Activated CD4-positive, CD25-positive, alpha-beta regulatory T cell (primary cell): ENCODE results near the gene COL25A1.

Experiments
- DNase-seq, 4 experiments: peaks; one replicate each; lab custom pipeline; 2025; lab: John Stamatoyannopoulos, UW

Gene COL25A1

DNA sequence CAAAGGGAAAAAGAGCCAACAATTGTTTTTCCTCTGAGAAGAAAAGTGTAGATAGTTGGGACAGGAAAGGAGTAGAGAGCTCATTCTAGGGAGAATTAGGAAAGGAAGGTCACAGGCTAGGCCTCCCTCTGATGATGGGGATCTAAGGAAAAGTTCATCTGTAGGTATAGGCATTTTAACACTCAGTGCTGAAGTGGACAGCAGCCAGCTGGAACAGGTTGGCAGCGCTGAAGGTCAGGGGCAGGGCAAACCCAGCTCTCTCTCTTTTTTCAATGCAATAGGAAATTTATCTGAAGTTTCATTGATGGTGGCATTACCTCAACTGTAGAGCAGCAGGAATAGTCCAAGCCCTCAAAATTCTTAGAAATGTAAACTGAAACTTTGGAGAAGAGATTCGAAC, 441.1 kb downstream of the COL25A1 start:
- DNase-seq, result no peak

DNA sequence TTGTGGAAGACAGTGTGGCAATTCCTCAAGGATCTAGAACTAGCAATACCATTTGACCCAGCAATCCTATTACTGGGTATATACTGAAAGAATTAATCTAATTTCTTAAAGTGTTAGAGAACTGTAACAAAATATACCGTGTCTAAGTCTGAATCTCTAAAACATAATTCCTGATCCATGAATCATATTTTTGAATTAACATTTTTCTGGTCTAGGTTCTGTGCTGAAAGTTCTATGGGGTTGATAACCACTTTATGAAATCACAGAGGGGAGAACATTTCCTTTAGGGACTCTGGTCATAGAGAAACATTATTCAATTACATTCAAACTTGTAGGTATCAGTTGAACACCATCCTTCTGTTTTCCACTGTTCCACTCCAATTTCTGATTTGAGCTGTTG, 447.7 kb downstream of the COL25A1 start:
- DNase-seq, result no peak

DNA sequence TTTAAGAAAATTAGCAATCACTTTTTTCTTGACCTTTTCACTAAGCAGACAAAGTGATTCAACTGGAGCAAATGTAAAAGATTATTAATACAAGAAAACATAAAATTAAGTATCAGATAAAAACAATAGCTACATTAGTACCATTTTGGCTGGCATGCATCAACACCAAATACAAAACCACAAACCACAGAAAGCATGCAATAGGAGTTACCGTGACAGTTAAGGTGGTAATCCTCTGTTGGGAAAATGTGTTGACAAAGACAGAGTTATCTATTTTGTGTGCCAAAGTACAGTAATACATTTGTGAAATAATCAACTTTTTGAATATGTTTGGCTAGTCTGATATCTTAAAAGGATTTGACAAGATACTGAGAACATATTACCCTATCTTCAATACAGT, 449.8 kb downstream of the COL25A1 start:
- no peak for DNase-seq

DNA sequence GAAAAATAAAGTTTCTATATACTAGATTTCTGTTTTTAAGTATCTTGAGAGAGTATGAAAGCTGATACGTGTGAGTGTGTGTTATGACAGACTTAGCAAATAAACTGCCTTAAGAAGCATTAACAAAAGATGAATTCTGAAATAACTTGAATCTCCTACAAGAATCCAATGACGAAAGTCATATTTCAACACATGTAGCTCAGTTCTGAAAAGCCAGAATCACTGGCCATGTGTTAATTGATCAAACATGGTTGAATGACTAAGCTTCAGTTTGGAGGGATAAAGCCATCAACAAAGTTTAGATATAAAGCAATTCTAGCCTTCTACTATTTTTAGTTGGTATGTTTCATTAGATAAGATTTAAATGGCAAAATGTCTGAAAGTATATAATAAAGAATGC, 451.1 kb downstream of the COL25A1 start:
- no peak for DNase-seq

DNA sequence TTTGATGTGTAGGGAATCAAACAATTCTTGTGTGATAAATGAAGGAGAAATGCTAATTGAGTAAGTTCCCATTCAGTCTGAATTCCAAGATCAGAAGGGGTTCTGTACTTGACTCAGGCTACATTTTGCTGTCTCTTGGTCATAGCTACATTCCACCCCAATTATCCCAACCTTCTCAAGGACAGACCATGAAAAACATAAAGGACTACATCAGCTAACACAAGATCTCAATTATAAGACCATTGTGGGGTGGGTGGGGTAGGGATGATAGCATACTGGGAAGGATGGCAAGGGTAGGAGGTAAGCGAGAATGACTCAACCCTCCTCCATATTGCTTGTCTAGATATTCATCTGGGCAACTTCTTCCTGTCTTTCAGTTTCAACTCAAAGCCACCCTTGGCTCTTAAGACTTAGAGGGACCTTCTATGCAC, 452.2 kb downstream of the COL25A1 start:
- no peak for DNase-seq

DNA sequence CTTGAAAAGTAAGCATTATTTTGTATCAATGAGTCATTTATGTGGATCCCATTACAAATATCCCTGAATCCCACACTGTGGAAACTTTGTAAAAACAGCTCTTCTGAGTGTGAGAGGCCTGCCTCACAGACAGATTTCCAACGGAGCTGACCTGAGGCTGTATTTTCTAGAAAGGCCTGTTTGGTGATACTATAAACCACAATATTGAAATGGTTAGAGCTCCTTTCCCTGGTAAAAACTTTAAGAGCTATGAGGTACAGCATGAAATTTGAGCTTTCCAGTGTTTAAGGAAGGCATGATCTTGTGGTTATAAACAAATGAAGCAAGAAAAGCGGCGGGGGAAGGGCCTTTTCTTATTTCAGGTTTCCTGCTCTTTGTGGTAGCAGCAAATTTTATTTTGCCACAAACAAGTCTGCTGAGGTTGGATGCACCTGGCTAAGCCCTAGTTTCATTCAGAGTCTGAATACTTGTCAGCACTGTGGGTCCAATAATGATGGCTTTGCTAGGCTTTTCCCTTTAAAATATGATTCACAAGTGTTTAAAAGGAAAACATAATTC, 452.8 kb downstream of the COL25A1 start:
- no peak for DNase-seq

DNA sequence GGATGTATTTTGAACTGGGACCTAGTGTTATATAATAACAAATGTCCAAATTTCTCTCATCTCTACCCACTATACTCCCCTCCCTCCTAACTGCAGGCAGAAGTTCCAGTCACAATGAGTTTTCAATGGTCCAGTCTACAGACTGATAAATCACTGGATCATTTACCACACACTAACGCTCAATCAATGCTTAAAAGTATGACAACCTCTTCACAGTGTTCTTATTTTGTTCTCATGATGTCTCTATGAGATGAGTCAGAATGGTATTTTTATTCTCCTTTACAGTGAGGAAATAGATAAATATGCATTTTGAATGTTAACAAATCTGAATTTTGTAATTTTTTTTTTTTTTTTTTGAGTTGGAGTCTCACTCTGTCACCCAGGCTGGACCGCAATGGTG, 455.9 kb downstream of the COL25A1 start:
- DNase-seq, result no peak

DNA sequence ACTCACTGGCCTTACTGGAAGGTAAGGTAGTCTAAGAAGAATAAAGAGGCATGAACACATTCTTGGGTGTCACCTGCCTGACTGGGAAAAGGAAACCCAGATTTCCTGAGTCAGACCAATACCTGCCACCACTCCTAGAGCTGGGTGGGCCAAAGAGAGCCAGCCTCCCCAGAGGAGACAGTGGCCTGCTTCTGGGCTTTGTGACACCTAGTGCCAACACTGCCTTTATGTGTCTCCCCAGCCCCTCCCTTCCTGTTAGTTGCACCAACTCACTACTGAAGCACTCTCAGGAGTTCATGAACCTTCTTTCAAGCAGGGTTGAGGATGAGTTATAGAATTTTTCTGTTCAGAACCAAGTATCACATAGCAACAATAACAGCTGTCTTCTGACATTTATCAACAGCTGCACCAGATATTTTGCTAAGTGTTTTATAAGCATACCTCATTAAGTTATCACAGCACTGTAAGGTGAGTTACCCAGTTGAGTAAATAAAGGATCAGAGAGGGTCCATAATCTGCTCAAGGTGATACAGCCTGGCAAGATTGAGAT, 462.0 kb downstream of the COL25A1 start:
- DNase-seq, result no peak

DNA sequence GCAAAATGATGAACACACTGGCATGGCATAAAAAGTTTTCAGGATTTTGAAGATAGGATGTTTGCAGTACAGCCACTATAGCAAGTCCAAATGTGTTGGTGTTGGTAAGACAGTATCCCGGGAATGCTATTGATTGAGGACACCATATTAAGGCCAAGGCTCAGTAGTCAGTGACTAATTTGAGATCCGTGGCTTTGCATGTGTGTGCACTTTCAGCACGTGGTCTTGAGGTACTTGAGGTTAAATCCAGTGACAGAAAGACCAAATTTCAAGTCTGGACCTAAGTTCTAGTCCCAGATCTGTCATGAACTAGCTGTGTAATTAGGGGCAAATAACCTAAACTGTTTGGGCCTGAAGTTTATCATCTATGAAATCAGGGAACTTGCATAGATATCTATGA, 463.1 kb downstream of the COL25A1 start:
- no peak for DNase-seq

DNA sequence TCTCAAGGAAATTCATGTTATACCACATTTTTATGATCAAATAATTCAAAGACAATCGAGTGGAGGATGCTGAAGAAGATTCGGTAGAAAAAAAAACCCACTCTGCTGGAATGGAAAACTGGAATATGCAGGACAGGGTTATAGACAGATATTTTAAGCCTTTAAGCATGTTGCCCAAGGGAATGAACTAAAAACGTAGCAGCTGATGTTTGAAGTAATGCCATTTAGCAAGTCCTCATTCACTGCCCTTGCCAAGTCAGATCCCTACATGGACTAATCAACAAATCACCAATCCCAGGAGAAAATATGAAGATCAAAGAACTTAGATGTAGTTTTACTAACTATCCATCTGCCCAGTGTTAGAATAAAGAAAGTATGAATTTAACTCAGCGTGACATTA, 464.0 kb downstream of the COL25A1 start:
- no peak for DNase-seq

DNA sequence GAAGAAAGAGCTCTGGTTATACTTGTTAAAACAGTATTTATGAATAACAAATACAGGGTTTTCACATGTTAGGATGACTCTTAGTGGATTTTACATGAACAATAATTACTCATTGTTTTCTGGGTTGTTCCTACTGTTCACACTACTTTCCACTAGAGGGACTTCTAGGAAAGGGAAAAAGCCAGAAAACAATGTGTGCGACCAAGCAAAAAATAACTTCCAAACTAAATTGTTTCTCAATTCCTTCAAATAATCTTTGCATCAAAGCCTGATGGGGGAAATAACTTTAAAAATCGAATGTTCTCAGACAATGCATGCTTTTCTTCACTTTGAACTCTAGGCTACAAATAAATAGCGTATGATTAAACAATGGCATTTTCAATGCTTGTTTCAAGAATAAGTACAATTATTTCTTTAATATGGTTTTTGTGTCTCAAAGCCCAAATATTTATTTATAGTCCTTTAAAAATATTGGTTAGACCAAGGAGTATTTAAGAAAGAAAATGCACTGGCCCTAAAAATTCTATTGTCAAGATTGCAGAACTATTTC, 467.5 kb downstream of the COL25A1 start:
- no peak for DNase-seq

DNA sequence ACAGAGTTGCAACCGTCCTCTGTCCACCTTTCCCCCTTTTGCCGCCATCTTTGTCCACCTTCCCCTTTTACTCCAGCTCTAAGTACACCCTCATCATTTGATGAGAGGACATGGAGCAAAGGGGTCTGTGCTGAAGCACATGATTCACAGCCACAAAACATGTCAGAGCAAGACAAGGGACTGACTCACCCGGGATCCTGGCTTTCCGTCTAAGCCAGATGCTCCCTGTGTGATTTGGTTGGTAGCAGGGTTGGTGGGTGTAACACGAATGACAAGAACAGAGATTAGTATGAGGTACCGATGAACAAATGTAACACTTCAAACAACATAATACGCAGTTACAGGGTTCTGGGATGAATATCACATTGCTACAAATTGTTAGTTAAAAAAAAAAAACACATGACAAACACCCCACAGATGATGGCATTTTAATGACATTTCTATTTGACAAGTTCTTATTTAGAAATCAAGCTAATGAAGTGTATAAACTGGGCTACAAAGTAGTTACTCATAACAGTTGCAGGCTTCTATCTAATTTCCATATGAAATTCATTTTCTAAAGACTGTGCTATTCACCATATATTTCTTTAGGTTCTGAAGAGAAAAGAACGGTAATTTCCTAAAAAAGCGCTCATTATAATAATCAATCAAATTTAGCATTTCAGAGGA, 468.2 kb downstream of the COL25A1 start:
- DNase-seq, result no peak

DNA sequence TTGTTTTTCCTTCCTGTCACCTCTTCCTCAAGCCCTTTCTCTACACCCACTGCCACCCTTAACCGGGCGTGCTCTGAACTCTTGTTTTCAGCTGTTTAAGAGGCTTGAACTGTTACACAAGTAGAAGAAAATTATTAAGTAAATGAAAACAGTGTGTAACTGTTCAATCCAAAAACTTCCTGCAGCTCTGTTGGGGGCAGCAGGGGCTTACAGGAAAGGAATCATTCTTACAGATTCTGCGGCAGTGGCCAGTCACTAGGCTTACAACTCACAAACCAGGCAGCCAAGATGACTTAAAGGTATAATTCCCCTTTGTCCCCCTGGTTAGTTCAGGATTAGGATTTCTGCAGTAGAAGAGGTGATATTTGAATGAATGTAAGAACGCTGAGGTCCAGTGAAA, 469.4 kb downstream of the COL25A1 start:
- DNase-seq, result no peak

DNA sequence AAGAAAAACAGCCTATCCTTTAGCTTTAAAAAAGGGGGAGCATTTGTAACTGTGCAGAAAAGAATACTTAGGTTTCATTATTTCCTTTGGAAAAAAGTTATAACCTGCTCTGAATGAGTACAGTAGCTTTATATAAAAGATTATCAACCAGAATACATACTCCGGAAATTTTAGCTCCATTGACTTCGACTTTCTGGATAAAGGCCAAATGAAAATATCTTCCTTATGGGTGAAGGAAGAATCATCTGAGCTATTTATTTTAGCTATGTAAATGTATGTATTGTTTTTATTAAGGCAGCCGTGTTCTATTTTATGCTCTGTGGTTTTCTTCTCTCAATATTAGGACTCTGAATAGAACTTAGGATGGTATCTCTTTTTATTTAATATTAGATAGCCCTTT, 470.6 kb downstream of the COL25A1 start:
- no peak for DNase-seq

DNA sequence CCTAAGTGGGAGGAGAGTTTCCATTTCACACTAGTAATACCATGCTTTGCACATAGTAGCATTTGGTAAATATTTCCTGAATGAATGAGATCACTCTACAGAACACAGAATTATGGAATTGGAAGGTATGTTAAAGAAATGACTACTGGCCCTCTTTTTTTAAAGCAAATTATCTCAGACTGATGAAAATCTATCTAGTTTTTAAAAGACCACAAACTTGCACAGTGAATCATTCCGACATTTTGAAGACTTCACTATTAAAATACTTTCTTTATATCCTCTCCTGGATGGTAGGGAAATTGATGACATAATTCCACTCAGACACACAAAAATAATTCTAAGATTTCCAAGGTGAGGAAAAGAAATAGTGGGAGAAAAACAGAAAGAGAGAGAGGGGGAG, 471.2 kb downstream of the COL25A1 start:
- DNase-seq, result no peak

DNA sequence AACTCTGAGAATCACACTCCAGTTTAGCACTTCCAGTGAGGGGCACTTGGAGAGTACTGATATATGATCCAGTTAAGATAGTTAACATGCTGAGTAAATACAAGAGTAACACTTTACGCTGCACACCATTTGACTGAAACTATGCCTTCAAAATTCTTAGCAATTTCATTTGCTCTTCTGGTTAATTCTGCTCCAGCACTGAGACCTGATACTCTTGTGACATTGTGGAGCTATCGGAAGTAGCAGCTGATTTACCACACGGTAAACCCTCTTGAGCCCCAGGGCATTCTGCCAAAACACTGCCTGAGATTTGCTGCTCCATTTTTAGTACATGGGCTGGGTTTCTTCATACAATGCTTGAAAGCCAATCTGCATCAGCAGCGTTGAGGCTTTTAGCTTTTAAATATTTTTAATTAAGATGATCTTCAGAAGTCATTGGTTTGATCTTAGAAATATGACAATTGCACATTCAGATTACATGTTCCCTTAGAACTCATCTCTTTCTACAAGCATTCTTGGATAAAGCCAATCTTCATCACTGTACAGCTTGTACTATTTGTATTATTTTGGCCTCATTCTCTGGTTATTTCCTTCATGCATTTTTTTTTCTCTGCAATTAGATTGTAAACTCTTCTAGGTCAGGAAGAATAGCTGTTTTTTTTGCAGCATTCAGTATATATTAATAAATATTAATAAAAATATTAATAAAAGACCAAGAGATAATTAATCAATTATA, 471.8 kb downstream of the COL25A1 start:
- no peak for DNase-seq

DNA sequence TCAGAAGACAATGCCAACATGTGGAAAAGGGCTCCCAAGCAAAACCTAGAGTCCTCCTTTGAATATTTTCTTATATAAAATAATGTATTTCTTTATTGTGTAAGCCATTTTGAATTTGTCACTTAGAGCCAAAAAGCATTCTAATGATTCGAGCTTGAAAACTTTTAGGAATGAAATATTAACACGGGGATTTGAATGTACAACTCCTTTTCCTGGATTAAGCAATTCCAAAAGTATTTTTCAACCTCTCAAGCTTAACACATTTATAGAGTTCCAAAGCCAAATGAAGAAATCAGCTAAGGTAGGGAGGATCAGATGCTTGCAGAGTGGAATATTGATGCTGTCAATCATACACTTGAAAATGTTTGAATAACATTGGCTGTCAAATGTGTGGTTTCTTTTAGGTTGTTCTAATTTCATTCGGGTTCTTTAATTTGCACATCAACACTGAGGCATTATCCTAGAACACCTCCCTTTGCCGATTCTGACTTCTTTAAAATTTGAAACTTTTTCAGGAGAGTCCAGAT, 472.4 kb downstream of the COL25A1 start:
- no peak for DNase-seq

DNA sequence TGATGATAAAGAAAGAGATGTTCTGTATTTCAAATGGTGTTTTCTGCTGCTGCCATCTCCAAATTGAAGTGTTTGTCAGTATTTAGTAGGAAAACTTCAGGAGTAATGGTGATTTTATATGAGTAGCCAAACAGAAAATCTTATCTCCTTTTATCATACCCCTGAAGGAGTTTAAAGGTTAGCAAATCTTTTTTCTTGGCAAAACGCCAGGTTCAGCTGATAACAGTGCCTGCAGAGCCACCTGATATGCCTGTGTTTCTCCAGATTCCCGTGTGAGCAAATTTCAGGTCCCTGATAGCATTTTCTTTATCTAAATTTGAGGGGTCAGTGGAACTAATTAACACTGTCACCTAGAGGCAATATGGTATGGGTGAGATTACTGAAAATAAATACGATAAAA, 473.8 kb downstream of the COL25A1 start:
- no peak for DNase-seq

DNA sequence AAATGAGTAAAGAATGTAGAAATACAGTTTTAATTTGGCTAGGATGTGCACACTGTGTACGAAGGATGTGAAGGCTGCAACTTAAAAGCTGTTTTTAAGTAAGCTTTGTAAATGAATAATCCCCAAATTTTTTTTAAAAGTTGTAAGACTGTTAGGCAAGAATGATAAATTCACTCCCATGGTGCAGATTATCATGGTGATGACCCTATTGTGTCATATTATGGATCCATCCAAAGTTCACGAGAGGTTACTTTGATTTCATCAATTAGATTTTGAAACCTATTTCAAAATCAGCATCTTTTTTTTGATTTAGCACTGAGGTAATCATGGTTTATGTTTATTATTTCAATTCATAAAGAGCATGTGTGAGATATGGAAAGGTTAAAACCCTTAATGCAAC, 476.7 kb downstream of the COL25A1 start:
- no peak for DNase-seq

DNA sequence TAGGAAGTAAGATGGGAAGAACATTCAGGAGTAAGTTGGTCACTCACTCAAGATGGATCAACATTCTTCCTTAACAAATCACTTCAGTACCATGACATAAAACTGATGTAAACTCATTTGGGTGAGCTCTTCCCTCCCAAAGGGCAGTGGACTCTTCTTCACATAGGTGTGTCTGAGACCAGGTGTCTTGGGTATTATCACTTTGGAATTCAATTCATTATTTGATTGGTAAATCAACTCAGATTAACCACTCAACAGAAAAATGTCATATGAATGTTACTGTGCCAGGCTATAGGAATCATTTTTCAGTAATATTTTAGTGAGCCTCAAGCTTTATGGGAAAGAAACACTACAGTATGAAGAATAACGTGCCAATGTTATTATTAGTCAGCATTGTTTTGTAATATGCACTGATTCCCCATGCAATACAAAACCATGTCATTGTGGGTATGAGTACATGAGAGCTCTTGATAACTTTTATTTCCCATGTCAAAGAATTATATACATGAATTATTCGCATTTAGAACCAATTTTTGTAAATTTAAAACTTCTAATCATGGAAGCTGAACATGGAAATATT, 481.0 kb downstream of the COL25A1 start:
- no peak for DNase-seq

DNA sequence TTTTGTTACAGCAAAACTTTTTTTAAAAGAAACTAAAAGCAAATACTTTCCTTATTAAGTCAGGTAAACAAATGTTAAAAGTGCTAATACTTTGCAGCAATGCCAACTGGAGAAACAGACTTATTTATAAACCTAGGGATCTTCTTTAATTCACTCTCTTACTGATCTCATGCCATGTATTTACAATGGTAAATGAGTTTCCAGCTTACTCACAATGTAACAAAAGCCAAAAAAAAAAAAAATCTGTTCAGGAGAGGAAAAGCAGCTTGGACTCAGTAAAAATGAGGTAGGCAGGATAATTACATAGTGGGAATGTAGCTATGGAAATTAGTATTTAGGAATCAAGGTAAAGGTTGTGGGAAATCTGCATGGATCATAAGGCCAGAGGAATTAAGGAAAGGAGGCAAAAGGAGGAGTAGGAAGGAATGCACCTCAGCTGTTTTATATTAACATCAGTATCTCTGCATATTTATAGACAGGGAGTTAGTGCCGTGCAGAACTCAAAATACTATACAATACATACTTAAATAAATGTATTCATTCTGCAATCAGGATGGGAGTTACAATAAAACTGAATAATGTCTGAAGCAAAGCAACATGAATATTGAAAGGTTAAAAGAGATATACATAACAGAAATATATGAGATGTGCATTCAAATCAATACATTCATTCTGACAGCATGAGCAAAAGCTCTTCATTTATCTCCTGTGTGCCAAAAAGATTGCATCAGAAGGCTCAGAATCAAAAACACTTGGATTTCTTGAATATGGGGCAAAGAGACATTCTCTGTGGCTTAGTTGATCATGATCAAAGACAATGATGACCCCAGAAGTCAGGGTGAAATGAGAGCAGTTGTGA, 481.7 kb downstream of the COL25A1 start:
- no peak for DNase-seq
